Left lung (tissue), 10 donors: ENCODE results near the gene RPS19. TPM values are rescaled to one million over a fixed set of nuclear protein-coding genes. Genes with fewer than 3 reads are reported as not detected.
A peak's percentile ranks its signal among the peaks of the same experiment; 100 is the strongest.

ENCODE experiments used
- ATAC-seq: fragments of 200-7000 bp; cut with Tn5 transposase; one replicate; pipeline ENCODE4 v1.9.1; 2020; ENCODE audit warnings: moderate library complexity
- DNase-seq, 4 donors: peaks; one replicate each; pipeline ENCODE4 v3.0.0-alpha.2; 2013 to 2020
- H3K27ac ChIP-seq, 2 donors: fragments of 200-600 bp; sonication (generic) in 1 of 2; one replicate each; pipeline versions ENCODE4 v1.5.0 to v1.8.0; 2020 to 2021
- H3K27me3 ChIP-seq, 2 donors: fragments of 200-600 bp; sonication (generic) in 1 of 2; one replicate each; pipeline versions ENCODE4 v1.5.0 to v1.8.0; 2020 to 2021
- H3K36me3 ChIP-seq, 2 donors: fragments of 200-600 bp; sonication (generic) in 1 of 2; one replicate each; pipeline versions ENCODE4 v1.5.0 to v1.8.0; 2020 to 2021
- H3K4me1 ChIP-seq, 2 donors: fragments of 200-600 bp; one replicate each; pipeline ENCODE4 v1.8.0; 2021
- H3K4me3 ChIP-seq, 2 donors: fragments of 200-600 bp; sonication (generic) in 1 of 2; one replicate each; pipeline versions ENCODE4 v1.5.0 to v1.8.0; 2020 to 2021; ENCODE audit warnings: mild to moderate bottlenecking in 1 of 2
- H3K9me3 ChIP-seq, 2 donors: fragments of 200-600 bp; sonication (generic) in 1 of 2; one replicate each; pipeline versions ENCODE4 v1.5.0 to v1.8.0; 2020 to 2021
- intact Hi-C, 2 donors: fragments of 100-400 bp; cut with DNase I; formaldehyde crosslinking; loops; one replicate each; pipeline versions ENCODE4 v1.11.2 to v1.14.2; 2022
- polyA plus RNA-seq, 6 donors: library from polyadenylated mRNA; unstranded; fragments of 120-200 nt; gene quantifications; one replicate each; pipeline ENCODE4 v1.2.1, GENCODE V29; 2013; ENCODE audit not compliant: insufficient read length in 6 of 6
- total RNA-seq, 2 donors: library from RNA; stranded (reverse); fragmentation: NEBNext Ultra II Directional; extraction: Animal tissue kit (Norgen Biotek cat#: 25700); gene quantifications; one replicate each; pipeline ENCODE4 v1.2.1, GENCODE V29; 2021
- TF ChIP-seq, protein P1 (sequence below), 2 donors: fragments of 200-600 bp; sonication (generic) in 1 of 2; IDR thresholded peaks; one replicate each; pipeline versions ENCODE4 v1.5.0 to v1.8.0; 2021; ENCODE audit warnings: antibody characterized with exemption in 2 of 2
- donor health status: DM: no; HTN: yes; CAD: no.
- donor health status: DM: no; HTN: no; CAD: no.

Gene RPS19
- total and polyA plus RNA-seq, 8 donors: 1,560 to 2,456 (median 1,910) TPM

DNA sequence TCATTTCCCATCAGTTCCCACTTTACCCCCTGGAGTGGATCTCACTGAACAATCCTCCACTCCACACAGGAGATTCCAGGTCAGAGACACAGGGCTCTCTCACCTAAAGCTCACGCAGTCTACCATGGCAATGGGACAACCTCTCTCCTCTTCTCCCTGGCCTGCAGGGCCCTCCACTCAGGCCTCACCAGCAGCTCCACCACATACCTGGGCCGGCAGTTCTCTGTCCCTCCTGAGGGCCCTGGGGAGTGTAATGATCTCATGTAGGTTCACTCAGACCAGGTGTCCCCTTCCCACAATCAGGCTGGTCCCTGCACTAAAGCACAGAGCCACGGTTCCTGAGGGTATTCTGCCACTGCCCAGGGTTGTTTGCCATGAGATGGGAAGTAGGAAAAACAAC lies 48.1 kb upstream of the RPS19 start:
- Histone ChIP-seq H3K36me3 (no peaks in the 10 kb centered on the region), H3K4me3 (no peak overlapping the region), H3K9me3 (no peaks in the 10 kb centered on the region), H3K27ac (peak overlapping the region in 1 of 2 donors; percentile 95), H3K4me1 (peaks cover 0 to 45% of the 10 kb centered on the region in 2 donors), H3K27me3 (peaks cover 0 to 14% of the 10 kb centered on the region in 2 donors)
- ATAC-seq: no peak
- TF ChIP-seq, protein P1, sequence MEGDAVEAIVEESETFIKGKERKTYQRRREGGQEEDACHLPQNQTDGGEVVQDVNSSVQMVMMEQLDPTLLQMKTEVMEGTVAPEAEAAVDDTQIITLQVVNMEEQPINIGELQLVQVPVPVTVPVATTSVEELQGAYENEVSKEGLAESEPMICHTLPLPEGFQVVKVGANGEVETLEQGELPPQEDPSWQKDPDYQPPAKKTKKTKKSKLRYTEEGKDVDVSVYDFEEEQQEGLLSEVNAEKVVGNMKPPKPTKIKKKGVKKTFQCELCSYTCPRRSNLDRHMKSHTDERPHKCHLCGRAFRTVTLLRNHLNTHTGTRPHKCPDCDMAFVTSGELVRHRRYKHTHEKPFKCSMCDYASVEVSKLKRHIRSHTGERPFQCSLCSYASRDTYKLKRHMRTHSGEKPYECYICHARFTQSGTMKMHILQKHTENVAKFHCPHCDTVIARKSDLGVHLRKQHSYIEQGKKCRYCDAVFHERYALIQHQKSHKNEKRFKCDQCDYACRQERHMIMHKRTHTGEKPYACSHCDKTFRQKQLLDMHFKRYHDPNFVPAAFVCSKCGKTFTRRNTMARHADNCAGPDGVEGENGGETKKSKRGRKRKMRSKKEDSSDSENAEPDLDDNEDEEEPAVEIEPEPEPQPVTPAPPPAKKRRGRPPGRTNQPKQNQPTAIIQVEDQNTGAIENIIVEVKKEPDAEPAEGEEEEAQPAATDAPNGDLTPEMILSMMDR (IDR thresholded peaks at IDR 0.05): no peak
- DNase-seq: no peak
- intact Hi-C loops: no loop called here

DNA sequence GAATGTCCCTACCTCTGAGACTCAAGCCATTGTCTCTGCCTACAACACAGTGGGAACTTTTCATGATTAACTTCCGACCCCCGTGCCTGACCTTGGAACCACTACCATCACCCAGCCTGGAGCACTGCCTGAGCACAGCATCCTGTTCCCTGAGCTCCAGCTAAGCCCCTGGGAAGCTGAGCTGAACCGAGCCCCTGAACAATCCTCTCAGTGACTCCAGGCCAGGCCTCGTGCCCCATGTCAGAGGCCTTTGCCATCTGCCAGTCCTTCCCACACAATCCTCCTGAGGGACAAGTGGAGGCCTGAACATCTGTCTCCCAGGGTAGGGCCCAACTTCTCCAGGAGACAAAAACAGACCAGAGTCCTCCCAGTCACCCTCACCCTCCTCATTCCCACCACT lies 46.1 kb upstream of the RPS19 start:
- no peak overlapping the region for H3K4me3 ChIP-seq
- no peaks in the 10 kb centered on the region for H3K9me3 ChIP-seq
- TF ChIP-seq, protein P1 (IDR thresholded peaks at IDR 0.05): no peak
- intact Hi-C loops: no loop called here
- DNase-seq (no peak), ATAC-seq (no peak)
- peaks cover 0 to 33% of the 10 kb centered on the region in 2 donors for H3K4me1 ChIP-seq
- H3K27ac ChIP-seq: no peak overlapping the region
- H3K27me3 ChIP-seq: peaks cover 0 to 19% of the 10 kb centered on the region in 2 donors
- H3K36me3 ChIP-seq: no peaks in the 10 kb centered on the region

DNA sequence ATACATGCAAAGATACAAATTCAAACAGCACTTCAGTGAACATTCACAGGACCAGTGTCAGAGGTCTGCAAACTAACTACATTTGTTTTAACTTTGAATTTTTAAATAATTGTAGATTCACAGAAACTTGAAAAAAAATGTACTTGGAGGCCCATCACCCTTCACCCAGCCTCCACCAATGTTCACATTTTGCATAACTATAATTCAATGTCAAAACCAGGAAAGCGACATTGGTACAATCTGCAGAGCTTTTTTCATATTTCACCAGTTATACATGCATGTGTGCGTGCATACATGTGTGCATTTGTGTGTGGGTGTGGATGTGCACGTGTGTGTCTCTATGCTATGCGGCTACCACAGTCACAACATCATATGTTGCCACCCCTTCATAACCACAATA lies 44.8 kb upstream of the RPS19 start:
- TF ChIP-seq, protein P1 (IDR thresholded peaks at IDR 0.05): no peak
- DNase-seq (no peak), ATAC-seq (no peak)
- Histone ChIP-seq H3K9me3 (no peaks in the 10 kb centered on the region), H3K36me3 (no peaks in the 10 kb centered on the region), H3K27me3 (peaks cover 0 to 15% of the 10 kb centered on the region in 2 donors), H3K27ac (no peak overlapping the region), H3K4me1 (peaks cover 0 to 24% of the 10 kb centered on the region in 2 donors), H3K4me3 (no peak overlapping the region)
- intact Hi-C loops: no loop called here

DNA sequence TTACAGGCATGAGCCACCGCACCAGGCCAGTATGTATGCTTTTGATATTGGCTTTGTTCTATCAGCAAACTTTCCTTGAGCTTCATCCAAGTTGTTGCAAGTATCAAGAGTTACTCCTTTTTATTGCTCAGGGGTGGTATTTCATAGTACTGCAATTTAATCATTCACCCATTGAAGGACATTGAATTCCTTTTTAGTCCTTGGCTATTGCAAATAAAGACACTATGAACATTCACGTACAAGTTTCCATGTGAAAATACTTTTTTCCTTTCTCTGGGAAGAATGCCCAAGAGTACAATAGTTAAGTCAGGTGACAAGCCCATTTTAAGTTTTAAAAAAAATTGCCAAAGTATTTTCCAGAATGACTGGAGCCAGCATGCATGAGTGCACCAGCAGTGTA lies 43.3 kb upstream of the RPS19 start:
- Histone ChIP-seq H3K27me3 (peaks cover 0 to 23% of the 10 kb centered on the region in 2 donors), H3K27ac (no peak overlapping the region), H3K4me1 (peaks cover 0 to 16% of the 10 kb centered on the region in 2 donors), H3K36me3 (no peaks in the 10 kb centered on the region), H3K9me3 (no peaks in the 10 kb centered on the region), H3K4me3 (no peak overlapping the region)
- TF ChIP-seq, protein P1 (IDR thresholded peaks at IDR 0.05): no peak
- DNase-seq: no peak
- intact Hi-C loops: no loop called here
- ATAC-seq: no peak

DNA sequence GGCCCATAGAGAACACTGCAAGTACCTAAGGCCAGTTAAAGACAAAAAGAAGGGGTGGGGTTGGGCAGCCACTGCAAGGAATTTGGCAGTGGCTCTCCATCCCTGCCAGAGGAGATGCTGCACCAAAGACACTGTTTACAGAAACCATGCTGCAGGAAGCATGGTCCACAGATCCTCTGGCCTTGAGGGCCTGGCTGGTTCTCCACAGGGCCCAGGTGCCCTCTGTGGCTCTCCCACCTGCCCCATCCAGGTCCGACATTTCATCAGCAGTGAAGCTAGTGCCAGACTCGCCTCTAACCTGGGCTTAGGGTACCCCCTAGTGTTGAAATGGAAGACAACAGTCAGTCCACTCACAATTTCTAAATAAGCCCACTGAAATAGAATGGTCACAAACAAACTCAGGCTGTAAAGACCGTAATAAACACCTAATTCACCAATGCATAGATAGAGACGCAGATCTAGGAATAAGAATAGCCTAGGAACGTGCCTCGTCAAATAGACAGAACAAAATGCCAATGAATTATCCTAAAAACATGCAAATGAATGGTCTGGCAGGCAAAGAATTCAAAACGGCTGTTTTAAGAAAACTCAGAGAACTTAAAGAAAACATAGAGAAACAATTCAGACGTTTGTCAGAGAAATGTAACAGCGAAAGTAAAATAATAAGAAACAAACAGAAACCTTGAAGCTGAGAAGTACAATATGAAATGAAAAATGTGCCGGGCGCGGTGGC lies 38.9 kb upstream of the RPS19 start:
- H3K27ac ChIP-seq: no peak overlapping the region
- no peaks in the 10 kb centered on the region for H3K36me3 ChIP-seq
- ATAC-seq: peak; percentile 97
- no peaks in the 10 kb centered on the region for H3K9me3 ChIP-seq
- peak in 1 of 4 donors; percentile 28 for DNase-seq
- no peak overlapping the region for H3K4me3 ChIP-seq
- TF ChIP-seq, protein P1 (IDR thresholded peaks at IDR 0.05): peak; percentile 53 to 70
- H3K27me3 ChIP-seq: peaks cover 0 to 38% of the 10 kb centered on the region in 2 donors
- H3K4me1 ChIP-seq: peaks cover 0 to 8% of the 10 kb centered on the region in 2 donors
- intact Hi-C loops: no loop called here
